ENCODE results near the gene A1CF. TPM values are rescaled to one million over a fixed set of nuclear protein-coding genes. Genes with fewer than 3 reads are reported as not detected.

A1CF gene
- polyA plus RNA-seq, 2 of the 4 experiments (the other 2 are of a cell fraction): 0.25 to 0.80 TPM

Other genes with a start within 250 kb of the A1CF start
- 10.5 and 11.1 TPM in 2 replicates for gene ASAH2B, start 145.7 kb downstream of the A1CF start, polyA plus RNA-seq (2011; rRNA removed)
- gene ASAH2B, start 145.7 kb downstream of the A1CF start, polyA plus RNA-seq (2017; fragmentation: RNase III; extraction: RNeasy Plus Mini Kit Qiagen cat#74134 plus additional on column Dnase treatment): 3.9 to 4.9 TPM (median 4.4 TPM) in 3 replicates
- 0.04 TPM in 1 of 2 replicates, not detected in the other for gene PRKG1, start 188.9 kb upstream of the A1CF start, polyA plus RNA-seq (2011; rRNA removed)
- gene PRKG1, start 188.9 kb upstream of the A1CF start, polyA plus RNA-seq (2017; fragmentation: RNase III; extraction: RNeasy Plus Mini Kit Qiagen cat#74134 plus additional on column Dnase treatment): not detected in 3 replicates